Measurements from ENCODE around the gene HMGN2. TPM values are rescaled to one million over a fixed set of nuclear protein-coding genes. Genes with fewer than 3 reads are reported as not detected.

The HMGN2 gene
- total RNA-seq, 4 donors from 2014 or later = 101 to 194 (median 146) TPM

- WGBS = 77% methylated on average over 4 of the region's 4 CpGs
- Histone ChIP-seq H3K36me3 (peaks cover 45% of the 10 kb centered on the region), H3K4me3 (no peak overlapping the region), H3K4me1 (peaks cover 18% of the 10 kb centered on the region), H3K9me3 (no peaks in the 10 kb centered on the region), H3K27me3 (no peaks in the 10 kb centered on the region), H3K27ac (no peak overlapping the region)
- no peak for TF ChIP-seq POLR2A (IDR thresholded peaks at IDR 0.05)
- TF ChIP-seq POLR2AphosphoS5 (IDR thresholded peaks at IDR 0.05) = no peak
- TF ChIP-seq CTCF (IDR thresholded peaks at IDR 0.05) = no peak
- peak in 1 of 2 donors; percentile 3 for DNase-seq (ENCODE audit: low spot score in 2 of 2)
Measured at GRCh38 chr1:26476958-26477357, 4.7 kb downstream of the HMGN2 start.

DNA sequence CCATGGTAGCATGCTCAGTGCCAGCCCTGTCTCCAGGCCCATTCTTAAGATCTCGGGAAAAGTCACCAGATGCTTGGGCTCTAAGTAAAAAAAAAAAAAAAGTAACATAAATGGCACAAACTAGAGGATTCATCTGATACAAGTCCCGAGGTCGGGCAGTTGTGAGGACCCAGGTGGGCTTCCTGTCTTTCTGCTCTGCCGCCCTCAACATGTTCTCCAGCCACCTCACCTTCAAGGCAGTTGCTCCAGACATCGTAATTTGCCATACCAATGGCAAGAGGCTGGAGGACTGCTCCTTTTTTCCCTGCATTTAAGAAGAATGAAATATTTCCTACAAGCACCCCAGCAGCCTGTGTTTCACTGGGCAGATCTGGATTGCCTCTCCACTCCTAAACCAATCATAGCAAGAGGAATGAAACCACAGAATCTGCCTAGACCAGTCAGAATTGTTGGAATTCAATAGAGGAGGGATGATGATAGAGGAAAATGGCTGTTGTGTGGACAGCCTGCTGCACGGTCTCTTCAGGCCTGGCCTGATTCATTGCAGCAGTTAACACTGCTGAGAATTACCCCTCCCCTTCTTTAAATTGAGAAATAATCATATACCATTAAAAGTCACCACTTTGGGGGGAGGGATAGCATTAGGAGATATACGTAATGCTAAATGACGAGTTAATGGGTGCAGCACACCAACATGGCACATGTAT is 5.4 kb downstream of the HMGN2 start:
- Histone ChIP-seq H3K9me3 (no peaks in the 10 kb centered on the region), H3K4me1 (peaks cover 18% of the 10 kb centered on the region), H3K27ac (no peak overlapping the region), H3K4me3 (no peak overlapping the region), H3K27me3 (no peaks in the 10 kb centered on the region), H3K36me3 (peaks cover 45% of the 10 kb centered on the region)
- peak in 1 of 2 donors; percentile 26 for DNase-seq (ENCODE audit: low spot score in 2 of 2)
- 73% methylated on average over 8 of the region's 8 CpGs for WGBS
- TF ChIP-seq EP300 (IDR thresholded peaks at IDR 0.05) (no peak), POLR2A (IDR thresholded peaks at IDR 0.05) (no peak), CTCF (IDR thresholded peaks at IDR 0.05) (no peak), POLR2AphosphoS5 (IDR thresholded peaks at IDR 0.05) (no peak)

GRCh38 chr1:26478159-26478558 is 5.9 kb downstream of the HMGN2 start:
- TF ChIP-seq CTCF (IDR thresholded peaks at IDR 0.05) (no peak), EP300 (IDR thresholded peaks at IDR 0.05) (no peak), POLR2A (IDR thresholded peaks at IDR 0.05) (no peak), POLR2AphosphoS5 (IDR thresholded peaks at IDR 0.05) (no peak)
- Histone ChIP-seq H3K27me3 (no peaks in the 10 kb centered on the region), H3K36me3 (peaks cover 45% of the 10 kb centered on the region), H3K4me1 (peaks cover 18% of the 10 kb centered on the region), H3K4me3 (no peak overlapping the region), H3K27ac (no peak overlapping the region), H3K9me3 (no peaks in the 10 kb centered on the region)
- WGBS = 84% methylated on average over 3 of the region's 3 CpGs
- peak in 1 of 2 donors; percentile 2 for DNase-seq (ENCODE audit: low spot score in 2 of 2)

DNA sequence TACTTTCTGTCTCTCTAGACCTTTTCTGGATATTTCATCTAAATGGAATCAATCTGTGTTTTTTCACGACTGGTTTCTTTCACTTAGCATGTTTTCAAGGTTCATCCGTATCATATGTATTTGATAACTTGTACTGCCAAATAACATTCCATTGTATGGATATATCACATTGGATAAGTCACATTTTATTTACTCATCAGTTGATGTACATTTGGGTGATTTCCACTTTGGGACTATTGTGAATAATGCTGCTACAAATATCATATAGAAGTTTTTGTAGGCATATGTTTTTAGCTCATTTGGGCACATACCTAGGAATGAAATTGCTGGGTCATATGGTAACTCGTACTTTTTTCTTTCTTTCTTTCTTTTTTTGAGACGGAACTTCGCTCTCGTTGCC is 6.7 kb downstream of the HMGN2 start:
- DNase-seq (ENCODE audit: low spot score in 2 of 2) = no peak
- no peak overlapping the region for H3K4me3 ChIP-seq
- TF ChIP-seq POLR2A (IDR thresholded peaks at IDR 0.05) (no peak), CTCF (IDR thresholded peaks at IDR 0.05) (no peak), POLR2AphosphoS5 (IDR thresholded peaks at IDR 0.05) (no peak)
- H3K36me3 ChIP-seq = peaks cover 42% of the 10 kb centered on the region
- no peak overlapping the region for H3K27ac ChIP-seq
- H3K4me1 ChIP-seq = peaks cover 10% of the 10 kb centered on the region
- 88% methylated on average over 6 of the region's 6 CpGs for WGBS
- no peaks in the 10 kb centered on the region for H3K27me3 ChIP-seq
- no peaks in the 10 kb centered on the region for H3K9me3 ChIP-seq

- peaks cover 12% of the 10 kb centered on the region for H3K36me3 ChIP-seq
- H3K4me1 ChIP-seq = no peaks in the 10 kb centered on the region
- WGBS = 90% methylated on average over 2 of the region's 2 CpGs
- no peaks in the 10 kb centered on the region for H3K9me3 ChIP-seq
- no peak for DNase-seq (ENCODE audit: low spot score in 2 of 2)
- H3K4me3 ChIP-seq = no peak overlapping the region
- no peak overlapping the region for H3K27ac ChIP-seq
- no peaks in the 10 kb centered on the region for H3K27me3 ChIP-seq
- TF ChIP-seq CTCF (IDR thresholded peaks at IDR 0.05) = no peak
- TF ChIP-seq POLR2AphosphoS5 (IDR thresholded peaks at IDR 0.05) = no peak
- TF ChIP-seq POLR2A (IDR thresholded peaks at IDR 0.05) = no peak
- TF ChIP-seq EP300 (IDR thresholded peaks at IDR 0.05) = no peak
Measured at GRCh38 chr1:26482921-26483320, 10.7 kb downstream of the HMGN2 start.

All from suprapubic skin (tissue), 4 donors.